Liver (tissue), 9 donors: ENCODE results near the gene ZNF865. TPM values are rescaled to one million over a fixed set of nuclear protein-coding genes. Genes with fewer than 3 reads are reported as not detected.

Experiments
- DNase-seq: peaks from one replicate; pipeline ENCODE4 v3.0.0-alpha.2; 2017; ENCODE audit warnings: low spot score
- H3K27ac ChIP-seq, 2 donors: one replicate each; pipeline ENCODE4 v1.7.0; 2013; ENCODE audit warnings: inconsistent platforms in 2 of 2, low read length in 2 of 2, control low read depth in 1 of 2, low read depth in 1 of 2, mild to moderate bottlenecking in 1 of 2
- H3K27me3 ChIP-seq, 4 donors: one replicate each; pipeline versions ENCODE4 v1.6.1 to v1.7.0; 2013; ENCODE audit warnings: low read length in 3 of 4, inconsistent platforms in 1 of 4, mild to moderate bottlenecking in 1 of 4, moderate library complexity in 1 of 4; ENCODE audit not compliant: control insufficient read depth in 4 of 4, insufficient read depth in 4 of 4
- H3K36me3 ChIP-seq, 4 donors: one replicate each; pipeline versions ENCODE4 v1.6.1 to v1.7.0; 2013; ENCODE audit warnings: low read length in 3 of 4, mild to moderate bottlenecking in 3 of 4, low read depth in 1 of 4, moderate library complexity in 1 of 4; ENCODE audit not compliant: control insufficient read depth in 4 of 4, insufficient read depth in 3 of 4
- H3K4me1 ChIP-seq, 4 donors: one replicate each; pipeline versions ENCODE4 v1.6.1 to v1.7.0; 2013; ENCODE audit warnings: low read length in 3 of 4, mild to moderate bottlenecking in 3 of 4, moderate library complexity in 1 of 4; ENCODE audit not compliant: control insufficient read depth in 4 of 4, insufficient read depth in 4 of 4
- H3K4me3 ChIP-seq, 3 donors: one replicate each; pipeline versions ENCODE4 v1.6.1 to v1.7.0; 2013; ENCODE audit warnings: low read length in 3 of 3, control low read depth in 1 of 3, low read depth in 1 of 3, mild to moderate bottlenecking in 1 of 3
- H3K9ac ChIP-seq, 2 donors: one replicate each; pipeline ENCODE4 v1.7.0; 2013; ENCODE audit warnings: low read length in 2 of 2, mild to moderate bottlenecking in 2 of 2, moderate library complexity in 2 of 2, control low read depth in 1 of 2, low read depth in 1 of 2
- H3K9me3 ChIP-seq, 4 donors: one replicate each; pipeline versions ENCODE4 v1.6.1 to v1.7.0; 2013; ENCODE audit warnings: low read length in 3 of 4; ENCODE audit not compliant: control insufficient read depth in 4 of 4
- EGR1 ChIP-seq, 2 donors: IDR thresholded peaks; 2 replicates each; pipeline ENCODE4 v1.6.1; 2016 to 2018; ENCODE audit warnings: antibody characterized with exemption in 2 of 2, low read depth in 2 of 2
- FOXA1 ChIP-seq: IDR thresholded peaks from 2 replicates; pipeline ENCODE4 v1.6.1; 2016; ENCODE audit warnings: antibody characterized with exemption
- FOXA2 ChIP-seq: IDR thresholded peaks from 2 replicates; pipeline ENCODE4 v1.6.1; 2016; ENCODE audit warnings: antibody characterized with exemption
- GABPA ChIP-seq, 2 donors: IDR thresholded peaks in 1 of 2; conservative IDR thresholded peaks in 1 of 2; 2 replicates each; pipeline ENCODE4 v1.6.1; 2016; ENCODE audit warnings: antibody characterized with exemption in 2 of 2, mild to moderate bottlenecking in 1 of 2, moderate library complexity in 1 of 2
- HNF4A ChIP-seq, 2 donors: conservative IDR thresholded peaks; 2 replicates each; pipeline ENCODE4 v1.6.1; 2016; ENCODE audit warnings: antibody characterized with exemption in 2 of 2, mild to moderate bottlenecking in 2 of 2
- HNF4G ChIP-seq: IDR thresholded peaks from 2 replicates; pipeline ENCODE4 v1.6.1; 2016; ENCODE audit warnings: antibody characterized with exemption
- JUND ChIP-seq, 2 donors: IDR thresholded peaks; 2 replicates each; pipeline ENCODE4 v1.6.1; 2016; ENCODE audit warnings: antibody characterized with exemption in 2 of 2
- NR2F2 ChIP-seq: IDR thresholded peaks from 2 replicates; pipeline ENCODE4 v1.6.1; 2016; ENCODE audit warnings: antibody characterized with exemption
- RAD21 ChIP-seq, 2 donors: IDR thresholded peaks; 2 replicates each; pipeline ENCODE4 v1.6.1; 2016; ENCODE audit warnings: antibody characterized with exemption in 2 of 2, mild to moderate bottlenecking in 2 of 2
- RXRA ChIP-seq, 2 donors: IDR thresholded peaks; 2 replicates each; pipeline ENCODE4 v1.6.1; 2017 to 2018; ENCODE audit warnings: antibody characterized with exemption in 2 of 2, mild to moderate bottlenecking in 1 of 2
- SP1 ChIP-seq: IDR thresholded peaks from 2 replicates; pipeline ENCODE4 v1.6.1; 2018; ENCODE audit warnings: antibody characterized with exemption, mild to moderate bottlenecking
- WGBS: extraction: QIAGEN DNeasy Blood & Tissue Kit; methylation state at CpG from one replicate; pipeline ENCODE4 v1.1.7; 2013; 5-methylcytosine and 5-hydroxymethylcytosine counted together
- polyA plus RNA-seq, 2 donors: library from polyadenylated mRNA; stranded (reverse) in 1 of 2; unstranded in 1 of 2; fragments of 200-250 nt in 1 of 2; fragments of >200 nt in 1 of 2; fragmentation: Nextera tagmentation in 1 of 2; extraction: Ambion mirVana in 1 of 2; gene quantifications; one replicate each; pipeline versions ENCODE4 v1.2.1 to v1.2.3, GENCODE V29; 2013 to 2015
- total RNA-seq, 2 donors: library from RNA; depleted of rRNA; stranded (reverse); fragments of >200 nt; gene quantifications; one replicate each; pipeline ENCODE4 v1.2.3, GENCODE V29; 2014
- TF ChIP-seq, protein P1 (sequence below): IDR thresholded peaks from 2 replicates; pipeline ENCODE4 v1.6.1; 2016; ENCODE audit warnings: antibody characterized with exemption
- TF ChIP-seq, protein P2 (sequence below): IDR thresholded peaks from 2 replicates; pipeline ENCODE4 v1.6.1; 2016; ENCODE audit warnings: antibody characterized with exemption
- TF ChIP-seq, protein P3 (sequence below): IDR thresholded peaks from 2 replicates; pipeline ENCODE4 v1.6.1; 2016; ENCODE audit warnings: antibody characterized with exemption, mild to moderate bottlenecking
- TF ChIP-seq, protein P4 (sequence below): fragments of 150-350 bp; IDR thresholded peaks from 2 replicates; pipeline ENCODE4 v1.5.1; 2017; ENCODE audit warnings: improper control_type of control experiment, low read depth, low read length; ENCODE audit not compliant: missing input control
- donor health status: healthy.
- donor health status: healthy.
- donor health status: healthy.
- donor health status: healthy.
- donor health status: healthy.

Gene ZNF865
- total and polyA plus RNA-seq, 4 donors: 0.38 to 3.1 (median 1.6) TPM

DNA sequence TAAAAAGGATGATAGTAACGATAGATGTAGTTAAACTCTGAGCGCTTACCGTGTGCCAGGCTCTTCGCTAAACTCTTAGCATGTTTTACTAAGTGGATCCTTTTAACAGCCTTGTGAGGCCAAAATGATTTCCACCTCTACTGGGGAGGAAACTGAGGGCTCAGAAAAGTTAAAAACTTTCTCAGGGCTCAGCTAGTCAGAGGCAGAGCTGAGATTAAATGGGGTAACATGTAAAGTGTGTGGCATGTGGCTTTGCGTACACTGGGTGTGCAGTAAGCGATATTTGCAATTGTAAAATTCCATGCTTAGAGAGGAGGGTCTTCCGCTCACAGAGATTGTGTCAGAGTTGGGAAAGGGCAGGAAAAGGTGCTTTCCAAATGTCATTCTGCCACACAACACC, 51.1 kb downstream of the ZNF865 start:
- 54% methylated on average over 7 of the region's 7 CpGs for WGBS
- peaks cover 1 to 14% (median 8%) of the 10 kb centered on the region in 4 donors for H3K36me3 ChIP-seq
- no peak overlapping the region for H3K27ac ChIP-seq

DNA sequence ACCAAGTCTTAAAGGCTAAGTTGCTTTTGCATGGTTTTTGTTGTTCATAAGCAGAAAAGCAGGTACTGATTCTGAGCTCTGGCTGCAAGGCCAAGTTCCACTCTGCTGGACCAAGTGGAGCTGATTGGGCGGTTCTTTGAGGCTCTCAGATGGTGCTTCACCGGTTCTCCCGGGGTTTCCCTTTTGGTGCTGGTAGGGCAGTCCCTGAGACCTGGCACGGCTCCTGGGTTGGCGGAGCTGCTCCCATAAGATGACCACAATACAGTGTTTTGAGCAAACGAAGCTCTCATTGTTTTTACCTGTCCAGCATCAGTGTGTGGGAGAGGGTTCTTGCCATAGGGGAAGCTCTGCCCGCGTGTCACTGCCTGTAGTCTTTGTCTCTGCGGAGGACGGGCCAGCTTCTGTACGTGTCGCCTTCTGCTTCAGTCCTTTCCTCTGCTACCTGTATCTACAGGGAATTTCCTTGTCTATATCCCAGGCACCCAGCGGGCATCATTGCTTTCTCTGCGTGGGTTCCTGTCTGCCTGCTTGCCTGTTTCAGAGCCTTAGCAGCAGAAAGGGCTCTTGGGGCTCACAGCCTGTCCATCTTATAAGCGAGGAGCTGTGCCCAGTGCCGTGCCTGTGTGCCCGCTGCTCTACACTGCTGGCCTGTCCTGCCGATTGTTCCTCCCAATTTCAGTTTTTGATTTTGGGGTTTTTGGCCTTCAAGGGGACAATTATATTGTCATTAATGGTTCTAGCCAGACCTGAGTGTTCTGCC, 51.7 kb downstream of the ZNF865 start:
- H3K9me3 ChIP-seq: no peaks in the 10 kb centered on the region
- no peaks in the 10 kb centered on the region for H3K27me3 ChIP-seq
- H3K9ac ChIP-seq: no peak overlapping the region
- H3K4me1 ChIP-seq: peaks cover 8 to 40% (median 36%) of the 10 kb centered on the region in 4 donors
- peaks cover 6 to 19% (median 11%) of the 10 kb centered on the region in 4 donors for H3K36me3 ChIP-seq
- H3K27ac ChIP-seq: no peak overlapping the region
- H3K4me3 ChIP-seq: peak overlapping the region in 1 of 3 donors; percentile 8
- 56% methylated on average over 18 of the region's 18 CpGs for WGBS
- no peak for DNase-seq
- TF ChIP-seq HNF4A (conservative IDR thresholded peaks at IDR 0.05): no peak
- no peak for TF ChIP-seq RXRA (IDR thresholded peaks at IDR 0.05)
- no peak for TF ChIP-seq HNF4G
- TF ChIP-seq, protein P1, sequence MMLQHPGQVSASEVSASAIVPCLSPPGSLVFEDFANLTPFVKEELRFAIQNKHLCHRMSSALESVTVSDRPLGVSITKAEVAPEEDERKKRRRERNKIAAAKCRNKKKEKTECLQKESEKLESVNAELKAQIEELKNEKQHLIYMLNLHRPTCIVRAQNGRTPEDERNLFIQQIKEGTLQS: no peak
- TF ChIP-seq JUND (IDR thresholded peaks at IDR 0.05): no peak
- no peak for TF ChIP-seq EGR1 (IDR thresholded peaks at IDR 0.05; ENCODE audit: low read depth in 2 of 2)

More for the DNA sequence above, 51.1 kb downstream of the ZNF865 start:
- Histone ChIP-seq H3K27me3 (no peaks in the 10 kb centered on the region), H3K4me3 (peak overlapping the region; percentile 87 to 94 (median 89)), H3K4me1 (peaks cover 8 to 40% (median 36%) of the 10 kb centered on the region in 4 donors), H3K9me3 (no peaks in the 10 kb centered on the region), H3K9ac (peak overlapping the region in 1 of 2 donors; percentile 74)
- no peak for DNase-seq
- TF ChIP-seq RAD21 (IDR thresholded peaks at IDR 0.05) (no peak), FOXA2 (no peak), JUND (IDR thresholded peaks at IDR 0.05) (no peak)

DNA sequence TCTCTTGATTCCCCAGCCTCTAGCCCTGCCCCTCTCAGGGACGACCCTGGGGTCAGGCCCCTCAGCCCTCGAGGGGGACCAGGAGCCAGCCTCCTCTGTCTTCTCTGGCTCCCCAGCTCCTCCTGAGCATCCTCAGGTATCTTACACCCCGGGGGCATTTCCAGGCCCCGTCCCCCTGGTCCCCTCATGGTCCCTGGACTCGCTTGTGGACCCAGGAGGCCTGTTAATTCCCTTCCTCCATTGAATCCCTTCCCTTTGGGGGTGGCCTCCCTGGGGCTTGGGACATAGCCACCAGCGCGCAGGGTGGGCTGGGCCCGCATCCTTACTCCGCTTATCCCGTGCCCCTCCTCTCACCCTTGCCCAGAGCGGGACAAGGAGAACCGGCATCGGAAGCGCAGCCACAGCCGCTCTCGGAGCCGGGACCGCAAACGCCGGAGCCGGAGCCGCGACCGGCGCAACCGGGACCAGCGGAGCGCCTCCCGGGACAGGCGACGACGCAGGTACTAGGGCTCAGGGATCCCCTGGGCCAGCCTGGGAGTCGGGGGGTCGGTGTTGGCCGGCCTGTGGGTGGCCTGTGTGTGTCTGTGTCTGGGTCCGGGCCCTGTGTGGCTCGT, 53.5 kb downstream of the ZNF865 start:
- DNase-seq: no peak
- no peak overlapping the region for H3K27ac ChIP-seq
- peaks cover 22 to 35% (median 23%) of the 10 kb centered on the region in 4 donors for H3K36me3 ChIP-seq
- peaks cover 8 to 36% (median 35%) of the 10 kb centered on the region in 4 donors for H3K4me1 ChIP-seq
- no peak overlapping the region for H3K4me3 ChIP-seq
- H3K9ac ChIP-seq: no peak overlapping the region
- WGBS: 92% methylated on average over 37 of the region's 37 CpGs
- H3K9me3 ChIP-seq: no peaks in the 10 kb centered on the region
- TF ChIP-seq, protein P2, sequence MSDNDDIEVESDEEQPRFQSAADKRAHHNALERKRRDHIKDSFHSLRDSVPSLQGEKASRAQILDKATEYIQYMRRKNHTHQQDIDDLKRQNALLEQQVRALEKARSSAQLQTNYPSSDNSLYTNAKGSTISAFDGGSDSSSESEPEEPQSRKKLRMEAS: no peak
- no peak for TF ChIP-seq GABPA (IDR thresholded peaks at IDR 0.05 in 1 of 2, conservative IDR thresholded peaks at IDR 0.05 in 1 of 2)
- no peak for TF ChIP-seq RXRA (IDR thresholded peaks at IDR 0.05)
- no peak for TF ChIP-seq HNF4G
- TF ChIP-seq FOXA1: no peak
- TF ChIP-seq HNF4A (conservative IDR thresholded peaks at IDR 0.05): no peak
- no peak for TF ChIP-seq FOXA2
- TF ChIP-seq NR2F2: no peak
- TF ChIP-seq RAD21 (IDR thresholded peaks at IDR 0.05): no peak
- TF ChIP-seq SP1: no peak
- TF ChIP-seq, protein P3, sequence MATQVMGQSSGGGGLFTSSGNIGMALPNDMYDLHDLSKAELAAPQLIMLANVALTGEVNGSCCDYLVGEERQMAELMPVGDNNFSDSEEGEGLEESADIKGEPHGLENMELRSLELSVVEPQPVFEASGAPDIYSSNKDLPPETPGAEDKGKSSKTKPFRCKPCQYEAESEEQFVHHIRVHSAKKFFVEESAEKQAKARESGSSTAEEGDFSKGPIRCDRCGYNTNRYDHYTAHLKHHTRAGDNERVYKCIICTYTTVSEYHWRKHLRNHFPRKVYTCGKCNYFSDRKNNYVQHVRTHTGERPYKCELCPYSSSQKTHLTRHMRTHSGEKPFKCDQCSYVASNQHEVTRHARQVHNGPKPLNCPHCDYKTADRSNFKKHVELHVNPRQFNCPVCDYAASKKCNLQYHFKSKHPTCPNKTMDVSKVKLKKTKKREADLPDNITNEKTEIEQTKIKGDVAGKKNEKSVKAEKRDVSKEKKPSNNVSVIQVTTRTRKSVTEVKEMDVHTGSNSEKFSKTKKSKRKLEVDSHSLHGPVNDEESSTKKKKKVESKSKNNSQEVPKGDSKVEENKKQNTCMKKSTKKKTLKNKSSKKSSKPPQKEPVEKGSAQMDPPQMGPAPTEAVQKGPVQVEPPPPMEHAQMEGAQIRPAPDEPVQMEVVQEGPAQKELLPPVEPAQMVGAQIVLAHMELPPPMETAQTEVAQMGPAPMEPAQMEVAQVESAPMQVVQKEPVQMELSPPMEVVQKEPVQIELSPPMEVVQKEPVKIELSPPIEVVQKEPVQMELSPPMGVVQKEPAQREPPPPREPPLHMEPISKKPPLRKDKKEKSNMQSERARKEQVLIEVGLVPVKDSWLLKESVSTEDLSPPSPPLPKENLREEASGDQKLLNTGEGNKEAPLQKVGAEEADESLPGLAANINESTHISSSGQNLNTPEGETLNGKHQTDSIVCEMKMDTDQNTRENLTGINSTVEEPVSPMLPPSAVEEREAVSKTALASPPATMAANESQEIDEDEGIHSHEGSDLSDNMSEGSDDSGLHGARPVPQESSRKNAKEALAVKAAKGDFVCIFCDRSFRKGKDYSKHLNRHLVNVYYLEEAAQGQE: no peak
- TF ChIP-seq, protein P4, sequence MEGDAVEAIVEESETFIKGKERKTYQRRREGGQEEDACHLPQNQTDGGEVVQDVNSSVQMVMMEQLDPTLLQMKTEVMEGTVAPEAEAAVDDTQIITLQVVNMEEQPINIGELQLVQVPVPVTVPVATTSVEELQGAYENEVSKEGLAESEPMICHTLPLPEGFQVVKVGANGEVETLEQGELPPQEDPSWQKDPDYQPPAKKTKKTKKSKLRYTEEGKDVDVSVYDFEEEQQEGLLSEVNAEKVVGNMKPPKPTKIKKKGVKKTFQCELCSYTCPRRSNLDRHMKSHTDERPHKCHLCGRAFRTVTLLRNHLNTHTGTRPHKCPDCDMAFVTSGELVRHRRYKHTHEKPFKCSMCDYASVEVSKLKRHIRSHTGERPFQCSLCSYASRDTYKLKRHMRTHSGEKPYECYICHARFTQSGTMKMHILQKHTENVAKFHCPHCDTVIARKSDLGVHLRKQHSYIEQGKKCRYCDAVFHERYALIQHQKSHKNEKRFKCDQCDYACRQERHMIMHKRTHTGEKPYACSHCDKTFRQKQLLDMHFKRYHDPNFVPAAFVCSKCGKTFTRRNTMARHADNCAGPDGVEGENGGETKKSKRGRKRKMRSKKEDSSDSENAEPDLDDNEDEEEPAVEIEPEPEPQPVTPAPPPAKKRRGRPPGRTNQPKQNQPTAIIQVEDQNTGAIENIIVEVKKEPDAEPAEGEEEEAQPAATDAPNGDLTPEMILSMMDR: no peak
- no peaks in the 10 kb centered on the region for H3K27me3 ChIP-seq
